ENCODE data around the gene CUL9.

- TF ChIP-seq GATA2 (IDR thresholded peaks at IDR 0.05; ENCODE audit: low read depth, low read length) (no peak), GATA3 (IDR thresholded peaks at IDR 0.05; ENCODE audit: low read depth, low read length) (no peak)
These were observed 66.8 kb downstream of the CUL9 start for GRCh38 chr6:43248791-43249190.
